ENCODE measurements around the gene SEPTIN1.
"Not testable (repeated sequence)": the region's sequence is repeated elsewhere in the genome, so short reads cannot be mapped to it uniquely, and the experiment has no call there.

SEPTIN1 gene

DNA sequence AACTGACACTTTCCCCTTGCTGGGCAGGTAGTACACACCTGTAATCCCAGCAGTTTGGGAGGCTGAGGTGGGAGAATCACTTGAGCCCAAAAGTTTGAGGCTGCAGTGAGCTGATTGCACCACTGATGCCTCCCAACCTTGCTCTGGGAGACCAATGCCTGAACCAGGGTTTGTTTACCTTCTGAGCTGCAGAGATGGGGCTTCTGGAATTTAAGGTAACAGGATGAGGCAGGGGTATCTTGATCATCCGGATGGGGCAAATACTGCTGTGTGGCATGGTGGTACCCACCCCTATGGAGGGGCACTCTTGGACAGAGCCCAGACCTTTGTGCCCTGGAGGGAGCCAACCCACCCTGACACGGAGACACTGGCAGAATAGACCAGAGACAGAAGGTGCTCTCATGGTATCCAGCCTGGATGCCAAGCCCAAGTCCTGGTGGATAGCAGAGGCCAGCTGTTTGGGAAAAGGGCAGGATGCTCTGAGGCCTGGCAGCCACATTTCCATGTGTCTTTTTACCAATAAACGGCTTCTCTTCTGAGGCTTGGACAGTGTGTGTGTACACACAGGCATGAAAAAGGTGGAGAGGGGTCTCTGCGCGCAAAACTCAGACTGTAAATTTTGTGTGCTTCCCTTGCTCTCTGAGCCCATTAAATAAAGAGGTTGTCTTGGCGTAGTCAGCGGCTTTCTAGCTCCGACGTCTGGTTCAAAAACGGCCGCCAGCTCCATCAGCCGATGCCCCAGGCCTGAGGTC lies 17.2 kb upstream of the SEPTIN1 start:
- DNase-seq, result no peak

DNA sequence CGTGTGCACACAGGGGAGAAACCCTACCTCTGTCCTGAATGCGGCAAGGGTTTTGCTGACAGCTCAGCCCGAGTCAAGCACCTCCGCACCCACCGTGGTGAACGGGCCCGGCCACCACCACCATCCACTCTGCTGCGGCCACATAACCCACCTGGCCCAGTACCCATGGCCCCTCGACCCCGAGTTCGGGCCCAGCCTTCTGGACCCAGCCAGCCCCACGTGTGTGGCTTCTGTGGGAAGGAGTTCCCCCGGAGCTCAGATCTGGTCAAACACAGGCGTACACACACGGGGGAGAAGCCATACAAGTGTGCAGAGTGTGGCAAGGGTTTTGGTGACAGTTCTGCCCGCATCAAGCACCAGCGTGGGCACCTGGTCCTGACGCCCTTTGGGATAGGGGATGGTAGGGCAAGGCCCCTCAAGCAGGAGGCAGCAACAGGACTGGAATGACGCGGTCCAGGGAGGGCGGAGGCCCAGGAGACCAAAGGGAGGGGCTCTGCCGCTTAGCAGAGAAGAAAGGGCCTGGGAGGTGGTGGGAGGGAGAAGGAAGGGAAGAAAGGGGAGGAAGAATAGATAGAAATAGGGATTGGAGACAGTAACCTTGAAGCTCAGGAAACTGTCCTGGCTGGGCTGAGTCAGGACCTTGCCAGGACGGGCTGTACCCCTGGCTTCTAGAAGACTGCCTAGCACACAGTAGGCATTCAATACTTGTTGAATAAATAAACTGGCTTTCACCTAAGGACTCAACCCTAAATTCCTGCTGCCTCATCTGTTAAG lies 16.5 kb upstream of the SEPTIN1 start:
- no peak for DNase-seq

DNA sequence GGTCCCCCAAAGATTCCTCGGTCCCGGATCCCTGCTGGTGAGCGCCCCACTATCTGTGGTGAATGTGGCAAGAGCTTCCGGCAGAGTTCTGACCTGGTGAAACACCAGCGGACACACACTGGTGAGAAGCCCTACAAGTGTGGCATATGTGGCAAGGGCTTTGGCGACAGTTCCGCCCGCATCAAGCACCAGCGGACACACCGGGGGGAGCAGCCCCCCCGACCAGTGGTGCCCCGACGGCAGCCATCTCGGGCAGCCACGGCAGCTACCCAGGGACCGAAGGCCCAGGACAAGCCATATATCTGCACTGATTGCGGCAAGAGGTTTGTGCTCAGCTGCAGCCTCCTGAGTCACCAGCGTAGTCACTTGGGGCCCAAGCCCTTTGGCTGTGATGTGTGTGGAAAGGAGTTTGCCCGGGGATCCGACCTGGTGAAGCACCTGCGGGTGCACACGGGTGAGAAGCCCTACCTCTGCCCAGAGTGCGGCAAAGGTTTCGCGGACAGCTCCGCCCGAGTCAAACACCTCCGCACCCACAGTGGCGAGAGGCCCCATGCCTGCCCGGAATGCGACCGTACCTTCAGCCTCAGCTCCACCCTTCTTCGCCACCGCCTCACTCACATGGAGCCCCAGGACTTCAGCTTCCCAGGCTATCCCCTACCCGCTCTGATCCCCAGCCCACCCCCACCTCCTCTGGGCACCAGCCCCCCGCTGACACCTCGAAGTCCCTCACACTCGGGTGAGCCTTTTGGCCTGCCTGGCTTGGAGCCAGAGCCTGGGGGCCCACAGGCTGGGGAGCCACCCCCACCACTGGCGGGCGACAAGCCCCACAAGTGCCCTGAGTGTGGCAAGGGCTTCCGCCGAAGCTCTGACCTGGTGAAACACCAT lies 15.7 kb upstream of the SEPTIN1 start:
- DNase-seq, result no peak

DNA sequence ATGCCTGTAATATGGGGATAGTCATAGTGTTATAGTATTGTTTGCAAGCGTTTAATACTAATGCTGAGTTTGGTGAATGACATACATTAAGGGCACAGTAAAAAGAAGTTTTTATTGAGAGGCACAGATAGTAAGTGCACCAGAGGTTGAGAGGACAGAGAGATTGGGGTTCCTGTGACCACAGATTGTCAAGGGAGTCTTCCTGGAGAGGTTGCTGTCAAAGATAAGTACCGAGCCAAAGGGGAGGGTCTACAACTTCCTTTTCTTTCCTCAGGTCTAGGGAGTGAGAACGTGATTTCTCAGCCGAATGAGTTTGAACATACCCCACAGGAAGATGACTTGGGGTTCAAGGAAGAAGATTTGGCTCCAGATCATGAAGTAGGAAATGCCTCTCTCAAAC lies 14.7 kb upstream of the SEPTIN1 start:
- DNase-seq, result no peak

DNA sequence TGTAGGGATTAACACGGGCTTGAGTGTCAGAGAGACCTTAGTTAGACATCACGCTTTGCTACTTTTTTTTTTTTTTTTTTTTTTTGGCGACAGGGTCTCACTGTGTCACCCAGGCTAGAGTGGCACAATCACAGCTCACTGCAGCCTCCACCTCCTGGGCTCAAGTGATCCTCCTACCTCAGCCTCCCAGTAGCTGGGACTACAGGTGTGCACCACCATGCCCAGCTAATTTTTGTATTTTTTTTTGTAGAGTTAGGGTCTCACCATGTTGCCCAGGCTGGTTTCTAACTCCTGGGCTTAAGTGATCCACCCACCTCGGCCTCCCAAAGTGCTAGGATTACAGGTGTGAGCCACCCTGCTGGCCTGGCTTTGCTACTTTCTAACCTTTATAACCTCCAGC lies 14.3 kb upstream of the SEPTIN1 start:
- not testable (repeated sequence) for DNase-seq

DNA sequence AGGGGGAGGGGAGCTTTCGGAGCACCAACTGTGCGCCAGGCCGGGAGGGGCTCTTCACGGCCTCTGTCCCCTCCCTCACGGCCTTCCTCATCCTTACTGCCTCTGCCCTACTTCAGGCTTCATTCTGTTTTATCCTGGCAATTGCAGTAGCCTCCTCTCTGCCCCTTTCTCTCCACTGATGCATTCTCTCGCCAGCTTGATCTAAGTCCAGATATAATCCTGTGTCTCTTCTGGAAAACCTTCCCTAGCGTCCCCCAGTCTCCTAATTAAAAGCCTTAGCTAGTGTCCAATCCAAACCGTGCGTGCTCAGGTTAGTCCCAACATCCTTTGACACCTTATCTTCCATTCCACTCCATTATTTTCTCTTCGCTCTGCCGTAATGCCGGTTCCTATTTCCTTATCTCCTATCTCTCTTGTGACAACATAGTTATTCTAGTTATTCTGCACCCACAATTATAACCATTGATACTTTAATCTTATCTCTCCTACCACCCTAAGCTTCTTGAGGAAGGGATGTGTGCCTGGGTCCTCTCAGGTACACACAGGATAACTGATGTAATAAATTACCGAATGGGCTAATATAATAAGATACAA lies 13.7 kb upstream of the SEPTIN1 start:
- no peak for DNase-seq

DNA sequence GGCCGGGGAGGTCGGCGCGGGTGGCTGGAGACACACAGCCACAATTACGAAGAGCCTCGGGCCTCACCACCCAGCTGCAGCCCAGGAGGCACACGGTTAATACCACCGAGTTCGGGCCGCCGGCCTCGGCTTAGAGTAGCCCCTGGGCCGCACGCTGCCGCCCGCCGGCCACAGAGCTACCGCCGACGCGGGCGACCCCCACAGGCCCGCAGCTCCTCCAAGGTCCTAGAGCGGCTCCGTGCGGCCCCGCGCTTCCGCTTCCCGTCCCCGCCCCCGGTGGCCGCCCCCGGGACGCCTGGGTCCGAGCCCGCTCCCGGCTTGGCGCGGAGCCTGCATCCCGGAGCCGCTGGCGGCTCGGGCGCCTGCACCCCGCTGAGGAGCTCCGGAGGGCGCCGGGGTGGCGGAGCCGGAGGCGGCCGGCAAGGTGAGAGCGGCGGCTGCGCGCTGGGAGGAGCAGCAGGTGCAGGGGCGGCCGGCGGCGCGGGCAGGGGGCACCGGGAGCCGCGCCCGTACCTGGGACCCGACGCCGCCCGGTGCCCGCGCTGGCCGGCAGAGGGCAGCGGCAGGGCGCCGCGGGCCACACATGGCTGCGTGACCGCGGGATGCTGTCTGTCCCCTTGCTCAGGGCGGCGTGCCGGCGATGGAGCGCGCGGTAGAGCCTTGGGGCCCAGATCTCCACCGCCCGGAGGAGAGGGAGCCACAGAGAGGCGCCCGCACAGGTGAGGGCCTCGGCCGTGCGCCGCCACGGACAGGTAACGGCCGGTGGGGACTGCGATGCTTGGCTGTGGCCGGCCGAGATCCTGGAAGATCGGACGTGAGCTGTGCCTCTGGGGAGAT lies 13.0 kb upstream of the SEPTIN1 start, which contains the start of gene ZNF48:
Gene ZNF48 (plus strand): TSS at position 266 of the 837 bp plus-strand sequence. CDS start 375 bp downstream, at position 641.
- DNase-seq, result peak; percentile 77

DNA sequence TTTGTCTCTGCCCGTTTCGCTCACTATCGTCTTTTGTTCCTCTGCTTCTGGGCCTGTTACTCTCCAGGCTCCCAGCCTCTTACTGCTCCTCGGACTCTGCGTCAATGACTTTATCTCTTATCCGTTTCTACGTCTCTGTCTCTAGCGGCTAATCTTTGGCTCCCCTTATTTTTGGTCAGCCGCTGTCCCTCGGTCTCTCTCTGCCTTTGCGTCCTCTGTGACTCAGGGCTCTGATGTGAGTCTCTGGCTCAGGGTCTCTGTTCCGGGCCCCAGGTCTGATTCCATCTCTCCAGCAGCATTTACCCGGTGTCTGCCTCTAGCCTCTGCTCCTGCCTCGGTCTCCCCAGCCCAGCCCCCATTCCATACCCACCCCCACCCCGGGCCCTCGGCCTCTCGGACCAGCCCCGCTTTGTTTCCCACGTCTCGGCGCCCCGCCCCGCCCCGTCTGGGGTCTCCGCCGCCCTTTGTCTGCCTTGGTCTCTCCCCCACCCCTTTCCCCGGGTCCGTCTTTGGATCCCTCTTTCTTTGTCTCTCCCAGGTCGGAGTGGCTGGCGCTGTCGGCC lies 12.3 kb upstream of the SEPTIN1 start:
- no peak for DNase-seq

DNA sequence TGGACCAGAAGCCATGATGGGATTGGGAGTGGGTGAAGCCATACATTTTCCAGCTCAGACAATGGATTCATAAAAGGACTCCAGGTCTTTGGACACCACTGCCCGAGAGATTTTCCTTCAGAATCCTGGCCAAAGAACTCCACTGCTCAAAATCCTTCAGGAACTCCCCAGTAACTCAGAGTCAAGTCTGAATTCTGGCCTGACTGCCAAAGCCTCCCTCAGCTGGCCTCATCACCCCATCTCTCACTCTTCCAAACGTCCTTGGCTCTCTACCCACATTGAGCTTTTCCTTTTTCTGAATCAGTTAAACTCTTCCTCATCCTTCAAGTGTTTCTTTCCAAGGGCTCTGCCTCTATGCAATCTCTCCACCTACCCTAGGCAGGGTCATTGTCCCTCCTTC lies 1.2 kb upstream of the SEPTIN1 start:
- DNase-seq, result no peak

DNA sequence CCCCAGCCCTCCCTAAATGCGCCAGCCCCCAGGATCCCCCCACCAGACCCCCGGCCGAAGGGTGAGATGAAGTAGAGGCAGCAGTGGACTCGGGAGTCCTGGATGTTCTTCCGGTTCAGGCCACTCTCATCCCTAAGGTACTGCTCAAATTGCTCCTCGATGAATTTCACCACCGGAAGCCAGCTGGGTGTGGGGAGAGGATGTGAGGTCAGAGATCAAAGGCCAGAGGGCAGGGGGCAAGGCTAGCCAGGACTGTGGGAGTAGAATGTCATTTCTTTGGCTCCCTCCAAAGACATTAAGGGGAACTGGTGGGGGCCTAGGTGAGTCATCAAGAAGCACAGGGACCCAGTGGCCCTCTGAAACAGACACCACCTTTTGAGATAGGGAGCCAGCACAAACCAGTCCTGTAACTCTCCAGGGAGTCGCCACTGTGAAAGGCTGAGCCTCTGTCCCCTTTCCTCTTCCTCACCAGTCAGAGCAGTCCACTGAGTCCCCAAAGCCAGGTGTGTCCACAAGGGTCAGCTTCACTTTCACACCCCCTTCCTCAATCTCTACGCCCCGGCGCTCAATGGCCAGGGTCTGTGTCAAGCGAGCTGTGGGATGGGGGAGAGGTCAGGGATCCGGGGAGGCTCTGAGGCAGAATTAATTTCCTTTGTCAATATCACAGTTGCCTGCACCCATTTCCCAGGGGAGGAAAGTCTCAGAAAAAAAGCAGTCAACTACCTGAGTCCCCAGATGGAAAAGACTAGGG lies 895 bp downstream of the SEPTIN1 start:
- no peak for DNase-seq

DNA sequence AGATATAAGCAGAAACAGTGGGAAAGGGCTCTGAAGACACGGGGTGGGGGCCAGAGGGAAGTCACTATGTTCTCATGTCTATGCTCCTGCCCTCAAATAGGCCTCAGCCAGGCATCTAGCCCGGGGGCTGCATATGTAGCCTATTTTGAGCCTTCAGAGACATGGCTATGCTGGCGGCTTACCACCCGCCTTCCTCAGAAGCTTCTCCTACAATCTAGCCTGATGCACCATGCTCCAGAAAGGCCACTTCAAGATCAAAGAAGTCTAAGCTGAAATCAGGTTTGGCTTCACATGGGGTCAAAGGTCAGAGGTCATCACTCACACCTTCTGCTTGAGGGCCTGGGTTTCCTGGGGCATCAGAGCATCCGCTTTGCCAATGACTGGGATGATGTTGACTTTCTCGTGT lies 1.6 kb downstream of the SEPTIN1 start:
- DNase-seq, result no peak

DNA sequence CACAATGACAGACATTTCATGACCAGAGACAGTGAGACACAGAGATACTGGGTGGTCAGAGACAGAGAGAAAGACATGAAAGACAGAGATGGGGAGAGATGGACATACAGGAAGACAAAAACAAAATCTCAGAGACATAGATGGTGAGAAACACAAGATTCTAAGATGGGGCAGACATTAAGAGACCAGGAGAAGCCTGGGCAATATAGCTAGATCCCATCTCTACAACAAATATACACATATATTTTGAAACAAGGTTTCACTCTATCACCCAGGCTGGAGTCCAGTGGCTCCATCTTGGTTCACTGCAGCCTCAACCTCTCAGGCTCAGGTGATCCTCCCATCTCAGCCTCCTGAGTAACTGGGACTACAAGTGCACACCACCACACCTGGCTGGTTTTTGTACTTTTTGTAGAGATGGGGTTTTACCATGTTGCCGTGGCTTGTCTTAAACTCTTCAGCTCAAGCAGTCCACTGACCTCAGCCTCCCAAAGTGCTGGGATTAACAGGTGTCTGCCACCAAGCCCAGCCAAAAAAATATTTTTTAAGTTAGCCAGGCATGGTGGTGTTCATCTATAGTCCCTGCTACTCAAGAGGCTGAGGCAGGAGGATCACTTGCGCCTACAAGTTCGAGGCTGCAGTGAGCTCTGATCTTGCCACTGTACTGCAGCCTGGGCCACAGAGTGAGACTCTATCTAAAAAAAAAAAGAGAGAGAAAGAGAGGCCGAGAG lies 2.1 kb downstream of the SEPTIN1 start:
- DNase-seq, result no peak

DNA sequence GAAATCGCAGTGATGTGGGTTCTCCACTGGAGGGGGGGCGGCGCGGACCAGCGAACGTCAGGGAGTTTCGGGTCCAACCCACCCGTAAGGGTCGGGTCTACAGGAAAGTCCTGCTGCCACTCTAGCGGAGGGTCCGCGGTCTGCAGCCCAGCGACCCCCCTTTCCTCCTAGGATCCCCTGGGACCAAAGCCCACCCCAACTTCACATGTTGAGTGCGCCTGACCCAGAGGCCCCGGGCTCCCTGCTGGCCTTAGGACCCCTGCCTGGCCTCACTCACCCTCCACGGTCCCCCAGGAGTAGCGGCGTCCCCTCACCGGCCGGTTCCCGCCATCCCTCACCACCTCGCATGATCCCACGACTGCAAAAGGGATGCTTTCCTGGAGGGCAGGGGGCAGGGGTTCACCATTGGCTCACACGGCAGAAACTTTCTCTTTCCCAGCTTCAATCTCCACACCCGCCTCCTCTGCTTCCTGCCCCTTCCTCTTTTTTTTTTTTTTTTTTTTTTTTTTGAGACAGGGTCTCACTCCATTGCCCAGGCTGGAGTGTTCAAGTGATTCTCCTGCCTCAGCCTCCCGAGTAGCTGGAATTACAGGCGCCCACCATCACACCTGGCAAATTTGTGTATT lies 3.1 kb downstream of the SEPTIN1 start:
- no peak for DNase-seq

DNA sequence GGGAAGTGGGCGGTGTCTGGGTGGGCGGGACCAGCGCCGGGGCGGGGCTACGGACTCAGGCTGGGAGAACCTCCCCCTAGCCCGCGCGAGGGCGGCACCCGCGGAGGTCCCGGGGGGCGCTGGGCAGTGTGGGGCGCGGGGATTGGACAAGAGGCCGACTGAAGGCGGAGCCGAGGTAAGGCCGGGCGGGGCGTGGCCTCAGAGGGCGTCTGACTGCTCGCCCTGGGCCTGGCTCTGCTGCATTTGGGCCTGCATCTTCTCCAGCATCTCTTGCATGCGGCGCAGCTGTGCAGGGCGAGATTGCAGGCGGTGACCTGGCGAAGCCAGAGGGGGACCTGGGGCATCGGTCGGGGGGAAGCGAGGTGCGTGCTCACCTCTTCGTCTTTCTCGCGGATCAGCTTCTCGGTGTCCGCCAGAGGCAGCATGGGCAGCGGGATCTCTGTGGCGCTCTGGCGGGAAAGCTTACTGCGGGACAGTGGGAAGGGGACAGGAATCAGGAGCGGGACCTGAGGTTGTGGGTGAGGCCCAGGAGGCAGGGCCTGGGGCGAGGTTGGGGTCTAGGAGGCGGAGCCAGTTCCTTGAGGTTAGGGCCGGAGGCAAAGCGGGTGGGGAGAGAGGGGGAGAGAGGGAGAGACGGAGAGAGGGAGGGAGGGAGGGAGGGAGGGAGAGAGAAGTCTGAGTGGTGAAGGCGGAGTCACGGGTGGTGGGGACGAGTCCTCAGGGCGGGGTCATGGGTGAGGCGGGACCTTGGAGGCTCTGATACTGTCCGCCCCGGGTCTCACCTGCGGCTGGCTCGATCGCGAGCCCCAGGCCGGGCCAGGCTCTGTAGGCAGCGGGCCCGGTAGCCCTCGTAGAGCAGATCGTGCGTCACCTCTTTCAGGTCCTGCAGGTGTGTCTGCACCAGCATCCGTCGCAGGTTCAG lies 3.9 kb downstream of the SEPTIN1 start:
- peak; percentile 93 for DNase-seq

DNA sequence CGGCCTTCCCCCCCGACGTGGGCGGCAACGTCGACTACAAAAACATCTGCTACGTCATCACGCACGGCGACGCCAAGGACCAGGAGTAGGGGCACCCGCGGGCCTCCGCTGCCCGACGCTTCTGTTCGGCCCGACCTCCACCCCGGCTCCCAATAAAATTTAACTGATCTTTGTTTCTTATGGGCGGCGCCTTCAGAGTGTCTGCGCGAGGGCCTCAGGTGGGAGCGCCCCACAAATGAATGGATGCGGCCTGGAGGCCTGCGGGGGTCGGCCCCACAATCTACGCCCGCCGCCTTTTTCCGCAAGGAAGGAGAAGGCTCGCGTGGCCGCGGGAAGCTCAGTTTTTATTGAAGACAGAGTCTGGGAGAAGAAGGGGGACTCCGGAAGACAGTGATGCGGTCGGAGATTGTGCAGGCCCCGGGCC lies 4.5 kb downstream of the SEPTIN1 start:
- DNase-seq, result peak; percentile 75

DNA sequence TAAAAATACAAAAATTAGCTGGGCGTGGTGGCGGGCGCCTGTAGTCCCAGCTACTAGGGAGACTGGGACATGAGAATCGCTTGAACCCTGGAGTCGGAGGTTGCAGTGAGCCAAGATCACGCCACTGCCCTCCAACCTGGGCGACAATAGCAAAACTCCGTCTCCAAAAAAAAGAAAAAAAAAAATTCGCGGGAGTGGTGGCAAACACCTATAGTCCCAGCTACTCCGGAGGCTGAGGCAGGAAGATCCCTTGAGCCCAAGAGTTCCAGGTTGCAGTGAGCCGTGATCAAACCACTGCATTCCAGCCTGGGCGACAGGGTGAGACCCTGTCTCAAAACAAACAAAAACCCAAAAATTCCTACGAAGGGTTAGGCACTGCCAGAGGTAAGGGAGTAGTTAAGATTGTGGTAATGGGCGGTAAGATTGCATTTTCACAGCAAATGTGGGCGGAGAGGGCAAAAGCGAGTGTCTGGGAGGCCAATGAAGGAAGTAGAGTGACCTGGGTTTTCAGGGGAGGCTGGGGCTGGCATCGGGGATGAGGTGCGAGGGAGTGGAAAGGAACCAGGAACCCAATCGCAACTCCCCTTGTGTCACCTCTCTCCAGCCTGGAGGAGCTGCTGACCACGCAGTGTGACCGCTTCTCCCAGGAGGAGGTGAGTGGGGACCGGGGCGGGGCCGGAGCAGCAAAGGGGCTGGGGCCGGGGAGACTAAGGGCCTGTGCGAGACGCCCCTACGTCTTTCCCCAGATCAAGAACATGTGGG lies 5.1 kb downstream of the SEPTIN1 start:
- no peak for DNase-seq

DNA sequence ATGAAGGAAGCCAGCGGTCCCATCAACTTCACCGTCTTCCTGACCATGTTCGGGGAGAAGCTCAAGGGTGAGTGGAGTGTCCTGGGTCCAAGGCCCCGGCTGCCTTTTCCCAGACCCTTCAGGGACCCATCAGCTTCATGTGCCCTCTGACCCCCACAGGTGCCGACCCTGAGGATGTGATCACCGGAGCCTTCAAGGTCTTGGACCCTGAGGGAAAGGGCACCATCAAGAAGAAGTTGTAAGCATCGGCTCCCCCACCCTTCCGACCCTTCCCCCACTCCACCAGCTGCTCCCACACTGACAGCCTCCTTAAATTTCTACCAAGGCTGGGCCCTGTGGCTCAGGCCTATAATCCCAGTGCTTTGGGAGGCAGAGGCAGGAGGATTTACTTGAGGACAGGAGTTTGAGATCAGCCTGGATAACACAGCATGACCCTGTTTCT lies 5.9 kb downstream of the SEPTIN1 start:
- no peak for DNase-seq

DNA sequence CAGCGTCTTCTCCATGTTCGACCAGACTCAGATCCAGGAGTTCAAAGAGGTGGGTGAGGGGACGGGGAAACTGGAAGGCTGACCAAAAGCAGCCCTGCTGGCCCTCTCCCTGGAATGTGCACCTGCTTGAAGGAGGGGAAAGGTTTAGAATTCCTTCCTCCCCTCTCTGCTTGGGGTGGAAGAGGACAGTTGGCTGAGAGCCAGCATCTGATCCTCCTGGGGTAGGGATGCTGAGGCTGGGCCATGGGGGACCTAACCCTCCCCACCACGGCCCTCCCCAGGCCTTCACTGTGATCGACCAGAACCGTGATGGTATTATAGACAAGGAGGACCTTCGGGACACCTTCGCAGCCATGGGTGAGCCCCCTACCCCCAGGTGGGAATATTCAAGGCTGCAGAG lies 6.5 kb downstream of the SEPTIN1 start:
- no peak for DNase-seq
